ENCODE data around the gene VRK3. TPM values are rescaled to one million over a fixed set of nuclear protein-coding genes. Genes with fewer than 3 reads are reported as not detected.

The VRK3 gene
- total and polyA plus RNA-seq, 2 experiments from 2014 or later, result 29.9 to 45.9 TPM

GRCh38 chr19:49986354-49986753 lies 38.8 kb downstream of the VRK3 start:
- peaks cover 4% of the 10 kb centered on the region for H3K36me3 ChIP-seq
- H3K27ac ChIP-seq, result no peak overlapping the region
- no peak for TF ChIP-seq CTCF (IDR thresholded peaks at IDR 0.05; ENCODE audit: low read depth, low read length)
- DNase-seq (ENCODE audit: low read depth in 1 of 2, low spot score in 1 of 2), result no peak
- H3K9me3 ChIP-seq (ENCODE audit: low read depth), result no peaks in the 10 kb centered on the region
- no peak overlapping the region for H3K4me3 ChIP-seq
- H3K4me1 ChIP-seq (ENCODE audit: low read depth), result no peaks in the 10 kb centered on the region
- no peaks in the 10 kb centered on the region for H3K27me3 ChIP-seq

DNA sequence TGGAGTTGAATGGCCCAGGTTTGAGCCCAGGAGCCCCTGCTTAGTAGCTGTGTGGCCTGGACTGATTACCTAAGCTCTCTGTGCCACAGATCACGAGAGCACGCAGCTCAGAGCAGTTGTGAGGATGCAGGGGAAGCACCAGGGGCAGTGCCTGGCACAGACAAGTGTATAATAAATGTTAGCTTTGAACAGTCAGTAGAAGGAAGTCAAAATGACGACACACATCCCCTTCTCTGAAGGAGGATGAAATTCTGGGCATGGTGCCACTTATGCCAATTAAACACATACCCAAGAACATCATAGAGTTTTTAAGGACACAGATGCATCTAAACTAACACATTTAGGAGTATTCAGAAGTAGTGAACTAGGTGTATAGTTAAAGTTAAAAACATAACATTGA lies 39.3 kb downstream of the VRK3 start:
- H3K36me3 ChIP-seq, result peaks cover 4% of the 10 kb centered on the region
- no peak overlapping the region for H3K4me3 ChIP-seq
- no peaks in the 10 kb centered on the region for H3K9me3 ChIP-seq (ENCODE audit: low read depth)
- no peak for DNase-seq (ENCODE audit: low read depth in 1 of 2, low spot score in 1 of 2)
- no peak overlapping the region for H3K27ac ChIP-seq
- no peaks in the 10 kb centered on the region for H3K4me1 ChIP-seq (ENCODE audit: low read depth)
- no peak for TF ChIP-seq CTCF (IDR thresholded peaks at IDR 0.05; ENCODE audit: low read depth, low read length)
- no peaks in the 10 kb centered on the region for H3K27me3 ChIP-seq

DNA sequence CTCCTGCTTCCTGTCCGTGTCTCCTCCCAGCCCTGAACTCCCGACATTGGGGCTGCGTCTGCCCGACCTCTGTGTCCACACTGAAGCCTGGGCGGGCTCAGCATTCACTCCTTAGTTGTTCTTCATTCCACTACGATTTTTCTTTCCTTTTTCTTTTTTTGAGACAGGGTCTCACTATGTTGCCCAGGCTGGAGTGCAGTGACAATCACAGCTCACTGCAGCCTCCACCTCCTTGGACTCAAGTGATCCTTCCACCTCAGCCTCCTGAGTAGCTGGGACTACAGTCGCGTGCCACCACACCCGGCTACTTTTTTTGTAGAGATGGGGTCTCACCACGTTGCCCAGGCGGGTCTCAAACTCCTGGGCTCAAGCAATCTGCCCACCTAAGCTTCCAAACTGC lies 40.7 kb downstream of the VRK3 start:
- Histone ChIP-seq H3K27me3 (no peaks in the 10 kb centered on the region), H3K4me3 (no peak overlapping the region), H3K27ac (no peak overlapping the region), H3K9me3 (ENCODE audit: low read depth) (no peaks in the 10 kb centered on the region), H3K4me1 (ENCODE audit: low read depth) (no peaks in the 10 kb centered on the region), H3K36me3 (peaks cover 4% of the 10 kb centered on the region)
- DNase-seq (ENCODE audit: low read depth in 1 of 2, low spot score in 1 of 2), result no peak
- no peak for TF ChIP-seq CTCF (IDR thresholded peaks at IDR 0.05; ENCODE audit: low read depth, low read length)

GRCh38 chr19:49983645-49984229 lies 41.4 kb downstream of the VRK3 start:
- peak; percentile 90 for TF ChIP-seq CTCF (IDR thresholded peaks at IDR 0.05; ENCODE audit: low read depth, low read length)
- Histone ChIP-seq H3K4me1 (ENCODE audit: low read depth) (no peaks in the 10 kb centered on the region), H3K9me3 (ENCODE audit: low read depth) (no peaks in the 10 kb centered on the region), H3K27ac (no peak overlapping the region), H3K4me3 (no peak overlapping the region), H3K36me3 (peaks cover 4% of the 10 kb centered on the region), H3K27me3 (no peaks in the 10 kb centered on the region)
- DNase-seq (ENCODE audit: low read depth in 1 of 2, low spot score in 1 of 2), result peak; percentile 52 to 73

DNA sequence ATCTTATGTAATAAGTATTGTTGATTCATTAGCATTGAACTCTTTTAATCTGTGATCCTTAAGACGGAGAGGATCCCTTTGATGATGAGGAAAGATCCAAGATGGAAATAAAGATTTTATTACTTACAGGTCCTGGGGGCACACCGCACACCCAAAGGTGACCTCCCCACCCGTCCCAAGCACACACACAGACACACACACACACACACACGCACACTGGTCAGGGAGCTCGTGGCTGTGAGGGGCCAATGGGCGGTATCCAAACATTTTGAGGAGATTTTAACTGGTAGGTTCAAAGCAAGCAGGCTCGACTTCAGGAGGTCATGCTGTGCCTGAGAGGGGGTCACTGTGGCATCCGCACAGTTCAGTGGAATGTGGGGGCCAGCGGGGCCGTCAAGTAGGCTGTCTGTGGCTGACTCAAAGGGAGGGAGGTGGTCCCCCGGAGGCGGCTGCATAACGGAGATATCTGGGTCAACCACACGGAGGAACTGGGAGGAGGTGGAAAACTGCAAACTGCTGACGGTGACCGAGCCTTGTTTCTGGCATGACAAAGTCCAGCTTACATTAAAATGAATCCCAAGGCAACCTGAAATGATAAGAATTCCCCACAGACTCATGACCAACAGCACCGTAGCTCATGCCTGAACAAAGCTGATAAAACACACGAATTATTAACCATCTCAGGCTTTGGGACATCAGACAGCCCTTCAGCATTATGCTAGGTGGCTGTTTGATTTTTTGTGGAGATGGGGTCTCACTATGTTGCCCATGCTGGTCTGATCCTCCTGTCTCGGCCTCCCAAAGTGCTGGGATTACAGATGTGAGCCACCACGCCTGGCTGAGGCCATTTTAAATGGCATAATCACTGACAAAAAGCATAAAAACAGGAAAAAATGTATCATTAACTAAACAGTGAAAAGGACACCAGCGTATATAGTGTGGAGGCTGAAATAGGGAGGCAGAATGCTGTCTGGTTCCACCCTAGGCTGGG lies 43.3 kb downstream of the VRK3 start:
- Histone ChIP-seq H3K4me3 (no peak overlapping the region), H3K27me3 (no peaks in the 10 kb centered on the region), H3K27ac (no peak overlapping the region), H3K4me1 (ENCODE audit: low read depth) (no peaks in the 10 kb centered on the region), H3K9me3 (ENCODE audit: low read depth) (no peaks in the 10 kb centered on the region), H3K36me3 (peaks cover 4% of the 10 kb centered on the region)
- DNase-seq (ENCODE audit: low read depth in 1 of 2, low spot score in 1 of 2), result no peak
- TF ChIP-seq CTCF (IDR thresholded peaks at IDR 0.05; ENCODE audit: low read depth, low read length), result no peak
